MV-4-11 (cell line): ENCODE results near the gene THEM4.

Experiments
- DNase-seq: peaks from one replicate; lab custom pipeline; 2025; lab: John Stamatoyannopoulos, UW

The THEM4 gene

DNA sequence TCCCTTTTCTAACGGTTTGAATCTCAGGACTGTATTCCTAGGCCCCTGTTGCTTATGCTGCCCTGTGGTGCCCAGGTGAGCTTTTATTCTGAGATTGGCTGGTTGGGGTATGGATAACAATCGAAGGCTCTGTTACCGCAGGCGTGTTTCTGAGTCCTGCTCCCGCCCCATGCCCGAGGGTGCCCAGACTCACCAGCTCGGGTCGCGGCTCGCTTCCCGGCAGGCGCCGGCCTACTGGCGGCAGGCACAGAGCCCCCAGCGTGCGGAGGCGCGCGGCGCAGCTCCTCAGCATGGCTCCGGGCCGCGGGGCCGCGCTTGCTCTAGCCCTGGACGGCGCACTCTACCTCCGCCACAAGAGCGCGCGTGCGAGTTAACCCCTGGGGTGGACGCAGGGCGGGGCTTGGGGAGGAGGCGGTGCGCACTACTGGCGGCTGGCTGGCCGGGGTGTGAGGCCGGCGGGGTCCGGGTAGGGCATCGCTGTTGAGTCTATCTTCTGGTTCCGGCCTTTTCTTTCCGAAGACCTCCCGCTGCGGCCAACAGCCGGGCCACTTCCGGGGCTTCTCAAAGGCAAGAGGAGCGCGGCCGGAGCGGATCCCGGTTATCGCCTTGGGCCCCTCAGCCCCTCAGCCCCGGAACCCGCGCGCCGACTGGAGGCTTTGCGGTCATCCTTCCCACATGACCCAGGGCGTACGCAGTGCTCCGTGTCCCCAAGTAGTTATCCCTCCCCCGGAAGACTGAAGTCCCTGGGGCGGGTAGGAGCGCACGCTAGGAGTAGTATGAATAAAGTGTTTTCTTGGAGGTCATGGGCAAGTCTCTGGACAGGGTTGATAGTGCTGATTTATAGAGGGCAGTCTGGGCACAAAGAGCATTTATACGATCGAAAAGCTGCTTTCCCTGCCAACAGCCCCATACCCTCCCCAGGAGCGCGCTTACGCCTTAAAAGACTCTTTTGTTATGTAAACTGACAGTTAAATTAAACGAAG, at the start of gene THEM4:
Gene THEM4 (minus strand): TSS at position 345 of the 983 bp plus-strand sequence. CDS start 53 bp downstream, at position 292.
- peak; percentile 95 for DNase-seq

- peak; percentile 81 for DNase-seq
These were observed 49.6 kb upstream of the THEM4 start for GRCh38 chr1:151958959-151959358.

DNA sequence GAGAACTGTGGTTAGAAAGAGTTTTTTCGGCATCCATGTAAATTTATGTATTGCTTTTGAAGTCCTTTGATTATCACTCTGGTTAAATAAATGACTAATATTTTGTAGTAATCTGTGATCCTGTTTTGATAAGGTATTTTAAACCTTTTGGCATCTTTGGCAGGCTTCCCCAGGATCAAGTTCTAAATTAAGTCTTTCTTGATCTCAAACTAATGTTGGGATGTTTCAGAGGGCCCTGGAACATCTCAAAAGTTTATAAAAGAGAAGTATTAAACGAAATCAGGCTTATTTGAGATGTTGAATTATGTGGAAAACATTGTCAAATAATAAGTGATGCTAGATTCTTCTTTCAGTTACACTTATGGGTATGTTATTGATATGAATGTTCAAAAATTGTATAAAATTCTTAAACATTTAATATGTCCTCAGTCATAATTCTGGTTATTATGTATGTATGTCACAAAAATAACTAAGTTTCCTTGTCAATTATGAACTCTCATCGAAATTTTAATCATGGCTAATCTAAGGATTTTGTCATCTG, 47.7 kb upstream of the THEM4 start:
- DNase-seq: no peak

- no peak for DNase-seq
These were observed 44.2 kb upstream of the THEM4 start for GRCh38 chr1:151953409-151954094.

DNA sequence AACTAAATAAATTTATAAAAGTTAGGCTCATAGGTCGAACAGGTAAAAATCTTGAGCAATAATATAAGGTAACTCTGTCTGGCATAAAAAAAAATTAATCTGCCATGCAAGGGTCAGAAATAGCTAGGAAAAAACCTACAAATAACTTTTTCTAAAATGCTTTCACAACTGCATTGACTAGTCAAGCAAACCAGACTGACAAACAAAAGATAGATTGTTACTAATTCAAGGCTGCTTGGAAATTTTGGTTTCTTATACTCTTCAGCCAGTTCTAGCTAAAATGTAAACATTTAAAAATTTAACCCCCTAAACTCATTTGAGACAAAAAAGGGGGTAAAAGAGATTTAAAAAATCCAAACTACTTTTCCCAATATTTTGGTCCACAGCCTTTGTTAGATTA, 43.5 kb upstream of the THEM4 start:
- no peak for DNase-seq

DNA sequence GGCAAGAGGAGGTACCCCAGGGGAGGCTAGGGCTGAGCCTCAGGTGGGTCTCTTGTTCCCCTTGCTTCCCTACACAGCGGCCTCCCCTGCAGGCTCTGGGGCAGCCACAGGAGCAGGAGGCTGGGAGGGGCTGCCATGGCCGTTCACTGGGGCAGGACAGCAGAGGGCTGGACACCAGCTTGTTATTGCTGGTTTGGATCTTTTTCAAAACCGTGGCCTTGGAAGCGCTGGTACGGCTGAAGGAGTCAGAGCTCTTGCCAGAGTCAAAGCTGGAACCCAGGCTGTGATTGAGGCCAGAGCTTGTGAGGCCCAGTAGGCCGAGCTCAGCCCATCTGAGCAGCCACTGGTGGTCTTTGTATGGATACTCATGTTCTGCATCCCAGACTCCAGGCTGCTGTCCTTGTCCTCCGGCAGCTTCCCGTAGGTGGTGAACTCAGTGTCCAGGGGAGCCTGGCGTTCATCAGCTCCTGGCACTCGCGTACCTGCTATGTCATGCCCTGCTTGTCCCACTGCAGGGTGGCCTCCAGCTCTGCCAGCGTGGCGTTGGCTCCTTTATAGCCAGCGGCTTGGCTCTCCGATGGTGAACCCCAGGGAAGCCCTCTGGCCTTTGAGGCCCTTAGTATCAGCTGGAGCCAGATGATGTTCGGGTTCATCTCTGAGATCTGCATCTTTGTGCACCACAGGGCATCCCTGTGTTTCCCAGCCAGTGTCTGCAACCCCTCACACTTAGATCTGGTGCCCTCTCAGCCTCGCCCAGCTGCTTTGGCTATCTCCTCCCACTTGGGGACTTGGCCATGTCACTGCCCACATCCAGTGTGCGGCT, 40.3 kb upstream of the THEM4 start:
- DNase-seq: no peak

- no peak for DNase-seq
These were observed 39.2 kb upstream of the THEM4 start for GRCh38 chr1:151948506-151948905.

DNA sequence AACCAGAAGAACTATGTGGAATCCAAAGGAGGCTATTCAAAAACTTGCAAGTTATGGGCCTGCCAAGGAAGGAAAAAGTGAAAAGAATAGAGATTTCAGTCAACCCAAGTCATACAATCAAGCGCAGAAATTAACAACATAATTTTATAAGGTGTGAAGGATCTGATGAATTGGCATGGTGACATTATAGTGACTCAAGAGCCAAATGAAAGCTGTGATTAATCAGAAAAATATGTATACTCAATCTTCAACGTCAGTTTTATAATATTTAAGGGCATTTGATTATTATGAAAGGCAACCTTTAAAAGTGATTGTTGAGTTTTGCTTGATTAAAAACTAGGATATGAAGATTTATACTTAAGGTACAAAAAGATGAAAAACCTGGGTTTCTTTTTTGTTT, 37.8 kb upstream of the THEM4 start:
- no peak for DNase-seq

DNA sequence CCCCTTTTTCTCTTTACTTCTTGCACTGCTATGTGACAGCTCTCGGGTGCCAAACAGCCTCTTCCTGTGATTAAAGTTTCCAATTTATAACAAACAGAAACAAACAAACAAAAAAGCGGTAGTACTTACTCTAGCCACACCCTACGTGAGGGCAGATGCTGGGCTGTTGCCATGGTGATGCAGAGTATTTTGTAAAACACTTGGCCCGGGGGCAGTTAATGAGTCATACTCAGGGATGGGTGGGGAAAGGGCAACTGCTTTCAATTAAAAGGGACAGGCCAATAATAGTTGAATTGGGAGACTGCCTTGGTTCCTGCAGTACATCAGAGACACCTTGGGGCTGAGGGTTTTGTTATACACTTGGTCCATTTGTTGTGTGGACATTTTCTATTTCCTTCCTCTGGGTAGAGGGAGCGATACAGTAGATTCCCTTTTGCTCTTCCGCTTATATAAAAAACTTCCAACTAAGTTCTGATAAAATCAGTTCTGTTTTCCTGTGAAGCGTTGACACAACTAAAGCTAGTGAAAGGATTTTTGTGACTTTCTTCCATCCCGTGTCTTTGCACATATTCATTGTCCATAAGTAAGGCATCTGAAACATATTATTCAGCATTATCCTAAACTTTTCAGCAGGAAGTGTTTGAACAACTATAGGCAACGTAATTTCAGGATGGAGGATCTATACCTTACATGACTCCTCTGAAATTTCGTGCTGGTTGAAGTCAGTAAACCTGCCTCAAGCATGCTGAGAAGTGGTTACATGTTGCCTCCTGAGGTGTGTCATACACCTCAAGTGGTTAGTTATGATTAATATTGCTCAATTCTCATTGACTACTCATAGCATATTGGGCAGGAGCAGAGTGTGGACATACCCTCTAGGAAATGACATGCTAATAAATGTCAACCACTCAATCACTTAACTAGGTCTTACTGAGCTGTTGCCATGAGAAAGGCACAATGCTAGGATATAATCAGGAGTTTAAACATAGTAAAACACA, 36.7 kb upstream of the THEM4 start:
- peak; percentile 97 for DNase-seq

- DNase-seq: no peak
These were observed 35.7 kb upstream of the THEM4 start for GRCh38 chr1:151944857-151945575.

DNA sequence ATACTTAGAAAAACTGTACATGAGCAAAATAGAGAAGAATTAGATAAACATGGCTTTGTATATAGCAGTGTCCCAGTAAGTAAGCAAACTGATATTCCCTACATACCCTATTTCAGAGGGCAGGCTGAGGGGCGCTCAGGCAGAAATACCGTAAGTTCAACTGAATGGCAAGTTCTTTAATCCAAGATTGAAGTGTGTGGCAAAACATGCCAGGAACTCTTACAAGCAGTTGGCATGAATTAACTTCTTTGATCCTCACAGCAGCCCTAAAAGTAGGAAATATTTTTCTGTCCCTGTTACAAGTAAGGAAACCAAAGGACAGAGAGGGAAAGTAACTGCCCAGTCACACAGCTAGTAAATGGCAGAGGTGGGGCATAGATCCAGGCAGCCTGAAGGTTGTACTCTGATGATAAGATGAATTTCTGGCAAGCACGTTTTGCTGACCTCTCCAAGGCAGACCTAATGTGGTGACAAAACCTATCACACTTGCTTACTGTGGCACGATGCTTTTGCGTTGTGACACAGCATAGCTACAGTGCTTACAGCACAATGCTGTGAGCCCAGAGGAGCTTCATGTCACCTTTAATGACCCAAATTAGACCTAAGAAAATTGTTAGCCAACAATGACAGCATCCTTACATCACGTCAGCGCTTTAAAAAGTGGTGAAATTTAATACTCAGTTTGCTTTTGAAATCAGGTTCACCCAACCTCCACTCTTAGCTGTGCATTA, 35.0 kb upstream of the THEM4 start:
- no peak for DNase-seq

DNA sequence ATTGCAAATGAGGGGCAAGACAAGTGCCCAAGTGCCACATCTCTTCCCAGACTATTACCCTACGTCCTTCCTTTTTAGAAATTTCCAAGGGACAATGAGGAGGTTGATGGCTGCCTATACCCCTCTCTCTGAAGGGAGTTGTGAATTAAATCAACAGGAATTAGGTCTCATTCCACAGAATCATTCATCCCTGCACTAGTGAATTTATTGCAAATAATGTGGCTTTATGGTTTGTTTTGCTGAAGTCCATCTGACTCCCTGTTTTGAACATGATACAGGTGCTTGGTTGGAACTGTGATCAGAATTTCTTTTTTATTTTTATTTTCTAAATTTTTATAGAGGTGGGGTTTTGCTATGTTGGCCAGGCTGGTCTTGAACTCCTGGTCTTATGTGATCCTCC, 34.3 kb upstream of the THEM4 start:
- no peak for DNase-seq

DNA sequence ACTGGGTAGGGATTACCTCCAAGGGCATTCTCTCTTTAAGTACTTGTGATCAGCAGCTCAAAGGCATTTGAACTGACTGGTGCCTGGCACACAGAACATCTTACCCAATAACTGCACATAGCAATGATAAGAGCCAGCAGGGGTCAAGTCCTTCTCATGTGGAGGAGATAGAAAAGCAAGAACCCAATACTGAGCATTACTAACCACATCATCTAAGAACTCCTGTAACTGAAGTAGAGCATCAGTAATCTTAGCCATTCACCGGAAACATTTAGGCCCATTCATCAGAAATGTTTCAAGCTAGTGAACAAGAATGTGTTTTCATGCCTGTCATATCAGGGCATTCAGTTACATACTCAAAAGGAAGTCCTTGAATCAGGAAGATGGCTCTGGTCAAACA, 33.6 kb upstream of the THEM4 start:
- DNase-seq: no peak

- no peak for DNase-seq
These were observed 31.2 kb upstream of the THEM4 start for GRCh38 chr1:151940541-151940940.

- no peak for DNase-seq
These were observed 30.5 kb upstream of the THEM4 start for GRCh38 chr1:151939779-151940178.

DNA sequence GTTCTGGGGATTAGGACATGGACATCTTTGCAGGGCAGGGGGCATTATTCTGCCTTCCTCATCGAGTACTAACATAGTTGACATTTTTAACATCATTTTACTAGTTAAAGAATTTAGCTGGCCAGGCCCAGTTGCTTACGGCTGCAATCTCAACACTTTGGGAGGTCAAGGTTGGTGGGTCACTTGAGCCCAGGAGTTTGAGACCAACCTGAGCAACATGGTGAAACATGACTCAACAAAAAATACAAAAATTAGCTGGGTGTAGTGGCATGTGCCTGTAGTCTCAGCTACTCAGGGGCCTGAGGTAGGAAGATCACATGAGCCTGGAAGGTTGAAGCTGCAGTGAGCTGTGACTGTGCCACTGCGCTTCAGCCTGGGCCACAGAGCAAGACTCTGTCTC, 29.8 kb upstream of the THEM4 start:
- no peak for DNase-seq

GRCh38 chr1:151936653-151937052, 27.3 kb upstream of the THEM4 start:
- DNase-seq: no peak

GRCh38 chr1:151935894-151936602, 26.7 kb upstream of the THEM4 start:
- DNase-seq: no peak

- DNase-seq: no peak
These were observed 25.8 kb upstream of the THEM4 start for GRCh38 chr1:151935154-151935553.
